SU-DHL-6 (cell line): ENCODE measurements around the gene IFT20.
"Not testable (repeated sequence)": the region's sequence is repeated elsewhere in the genome, so short reads cannot be mapped to it uniquely, and the experiment has no call there.

Experiments
- H2AFZ ChIP-seq: fragments of 200-600 bp; sonication (generic); 2 replicates; pipeline ENCODE4 v1.6.1; 2014; ENCODE audit warnings: low read depth, mild to moderate bottlenecking, moderate library complexity, mixed read lengths, antibody characterized with exemption, low read length; ENCODE audit not compliant: severe bottlenecking
- H3F3A ChIP-seq: fragments of 200-600 bp; shearing (Covaris generic); 2 replicates; pipeline ENCODE4 v1.6.0; 2016; ENCODE audit warnings: antibody characterized with exemption, mild to moderate bottlenecking; ENCODE audit not compliant: insufficient read depth
- H3K27ac ChIP-seq: fragments of 200-600 bp; sonication (generic); 2 replicates; pipeline ENCODE4 v1.5.1; 2016; ENCODE audit warnings: low read depth, mild to moderate bottlenecking, low read length, moderate library complexity, mixed read lengths
- H3K27me3 ChIP-seq: fragments of 200-600 bp; sonication (generic), shearing (Covaris generic); 2 replicates; pipeline ENCODE4 v1.6.0; 2014; ENCODE audit warnings: mild to moderate bottlenecking, low read length
- H3K36me3 ChIP-seq: fragments of 200-600 bp; sonication (generic); 2 replicates; pipeline ENCODE4 v1.6.1; 2014; ENCODE audit warnings: mild to moderate bottlenecking, low read length, mixed read lengths
- H3K4me2 ChIP-seq: fragments of 300-600, 200-600 bp; shearing (Covaris generic), sonication (generic); 2 replicates; pipeline ENCODE4 v1.6.0; 2014; ENCODE audit warnings: low read length, low read depth, mild to moderate bottlenecking; ENCODE audit not compliant: poor library complexity, severe bottlenecking
- H3K4me3 ChIP-seq: fragments of 200-600 bp; sonication (generic); 2 replicates; pipeline ENCODE4 v1.5.1; 2014; ENCODE audit warnings: antibody characterized with exemption, low read length, mild to moderate bottlenecking, mixed read lengths; ENCODE audit not compliant: insufficient read depth, poor library complexity, severe bottlenecking
- H3K79me2 ChIP-seq: fragments of 200-600 bp; sonication (generic); 2 replicates; pipeline ENCODE4 v1.6.1; 2014; ENCODE audit warnings: mild to moderate bottlenecking, low read length, moderate library complexity; ENCODE audit not compliant: insufficient read depth
- H3K9ac ChIP-seq: fragments of 200-600 bp; sonication (generic); 2 replicates; pipeline ENCODE4 v1.7.0; 2014; ENCODE audit warnings: mild to moderate bottlenecking, low read length
- H3K9me2 ChIP-seq: fragments of 200-600 bp; sonication (generic); replicated peaks from 2 replicates; pipeline ENCODE4 v1.6.1; 2014; ENCODE audit warnings: low read length; ENCODE audit not compliant: insufficient read depth
- H3K9me3 ChIP-seq: fragments of 200-600 bp; sonication (generic); 2 replicates; pipeline ENCODE4 v1.6.1; 2014; ENCODE audit warnings: low read length, mixed read lengths; ENCODE audit not compliant: insufficient read depth
- H4K20me1 ChIP-seq: fragments of 200-600 bp; sonication (generic); 2 replicates; pipeline ENCODE4 v1.6.1; 2014; ENCODE audit warnings: low read depth, mild to moderate bottlenecking, antibody characterized with exemption, low read length, moderate library complexity, mixed read lengths
- CTCF ChIP-seq: fragments of 200-600 bp; sonication (generic); IDR thresholded peaks from one replicate; pipeline ENCODE4 v1.5.1; 2017; ENCODE audit warnings: antibody characterized with exemption, mild to moderate bottlenecking, low read length, moderate library complexity; ENCODE audit not compliant: insufficient read depth, poor library complexity, severe bottlenecking
- EZH2phosphoT487 ChIP-seq: fragments of 200-600 bp; sonication (generic), shearing (Covaris generic); conservative IDR thresholded peaks from 2 replicates; pipeline ENCODE4 v1.6.1; 2018; ENCODE audit warnings: mild to moderate bottlenecking, antibody characterized with exemption, low read length, moderate library complexity, mixed read lengths

IFT20 gene

GRCh38 chr17:28341516-28341915 lies 6.2 kb upstream of the IFT20 start:
- no peak overlapping the region for H2AFZ ChIP-seq
- H3K4me3 ChIP-seq = no peak overlapping the region
- no peaks in the 10 kb centered on the region for H3K27me3 ChIP-seq
- H3K27ac ChIP-seq = no peak overlapping the region
- H3K9me2 ChIP-seq = no peaks in the 10 kb centered on the region
- H3K9me3 ChIP-seq = no peaks in the 10 kb centered on the region
- H3K36me3 ChIP-seq = no peaks in the 10 kb centered on the region
- no peak for TF ChIP-seq EZH2phosphoT487
- no peak for TF ChIP-seq CTCF
- no peaks in the 10 kb centered on the region for H3F3A ChIP-seq
- no peaks in the 10 kb centered on the region for H3K79me2 ChIP-seq
- no peak overlapping the region for H3K9ac ChIP-seq
- no peak overlapping the region for H3K4me2 ChIP-seq
- H4K20me1 ChIP-seq = no peaks in the 10 kb centered on the region

- Histone ChIP-seq H3K9me2 (no peaks in the 10 kb centered on the region), H3F3A (no peaks in the 10 kb centered on the region), H3K9me3 (no peaks in the 10 kb centered on the region), H4K20me1 (no peaks in the 10 kb centered on the region), H3K4me3 (no peak overlapping the region), H3K79me2 (peaks cover 4% of the 10 kb centered on the region; the same call in 1 of the 2 replicates), H3K9ac (no peak overlapping the region), H3K27ac (no peak overlapping the region), H3K36me3 (no peaks in the 10 kb centered on the region), H3K27me3 (no peaks in the 10 kb centered on the region), H2AFZ (no peak overlapping the region), H3K4me2 (no peak overlapping the region)
- TF ChIP-seq EZH2phosphoT487 = no peak
- no peak for TF ChIP-seq CTCF
Observed at GRCh38 chr17:28340374-28340773, 5.1 kb upstream of the IFT20 start.

- TF ChIP-seq EZH2phosphoT487 (no peak), CTCF (no peak)
- Histone ChIP-seq H4K20me1 (no peaks in the 10 kb centered on the region), H3K9me3 (no peaks in the 10 kb centered on the region), H3K27ac (no peak overlapping the region), H3K4me3 (no peak overlapping the region), H3K27me3 (no peaks in the 10 kb centered on the region), H3K36me3 (no peaks in the 10 kb centered on the region), H3K4me2 (no peak overlapping the region), H3K9me2 (no peaks in the 10 kb centered on the region), H2AFZ (no peak overlapping the region), H3K79me2 (peaks cover 4% of the 10 kb centered on the region; the same call in 1 of the 2 replicates), H3F3A (no peaks in the 10 kb centered on the region), H3K9ac (no peak overlapping the region)
Observed at GRCh38 chr17:28339431-28339830, 4.2 kb upstream of the IFT20 start.

- not testable (repeated sequence) for H3K9ac ChIP-seq, H3K36me3 ChIP-seq, H3K9me3 ChIP-seq, H3K27ac ChIP-seq, H3K4me3 ChIP-seq, H3K9me2 ChIP-seq, H3K27me3 ChIP-seq, H3K79me2 ChIP-seq, H3F3A ChIP-seq, H2AFZ ChIP-seq, H3K4me2 ChIP-seq, H4K20me1 ChIP-seq
Observed at GRCh38 chr17:28338769-28339212, 3.5 kb upstream of the IFT20 start.
